Vagina (tissue), 2 donors: ENCODE measurements around the gene KCP. TPM values are rescaled to one million over a fixed set of nuclear protein-coding genes. Genes with fewer than 3 reads are reported as not detected.
A peak's percentile ranks its signal among the peaks of the same experiment; 100 is the strongest.

Experiments used
- DNase-seq, 2 donors: peaks; one replicate each; pipeline ENCODE4 v3.0.0-alpha.2; 2017; ENCODE audit errors: extremely low spot score in 2 of 2
- H3K27ac ChIP-seq: fragments of 200-600 bp; sonication (generic); one replicate; pipeline ENCODE4 v1.5.1; 2019
- H3K27me3 ChIP-seq: fragments of 200-600 bp; sonication (generic); one replicate; pipeline ENCODE4 v1.5.1; 2019
- H3K36me3 ChIP-seq, 2 donors: fragments of 200-600 bp; sonication (generic); one replicate each; pipeline ENCODE4 v1.5.1; 2017 to 2019
- H3K4me1 ChIP-seq: fragments of 200-600 bp; sonication (generic); one replicate; pipeline ENCODE4 v1.5.1; 2019
- H3K4me3 ChIP-seq, 2 donors: fragments of 200-600 bp; sonication (generic); 1 replicate in 1 of 2; 2 replicates in 1 of 2; pipeline ENCODE4 v1.5.1; 2016 to 2019
- H3K9me3 ChIP-seq: fragments of 200-600 bp; sonication (generic); one replicate; pipeline ENCODE4 v1.5.1; 2019
- CTCF ChIP-seq, 3 experiments: fragments of 450-650 bp in 2 of 3; fragments of 200-600 bp in 1 of 3; sonication (generic) in 1 of 3; IDR thresholded peaks; one replicate each; pipeline ENCODE4 v1.5.1; 2017 to 2019; ENCODE audit warnings: antibody characterized with exemption in 3 of 3, mild to moderate bottlenecking in 2 of 3, moderate library complexity in 2 of 3
- POLR2A ChIP-seq, 2 donors: fragments of 450-650 bp; IDR thresholded peaks; one replicate each; pipeline ENCODE4 v1.6.1; 2017; ENCODE audit warnings: antibody characterized with exemption in 2 of 2, mild to moderate bottlenecking in 2 of 2, moderate library complexity in 2 of 2
- POLR2AphosphoS5 ChIP-seq, 2 donors: sonication (generic); formaldehyde crosslinking; IDR thresholded peaks; one replicate each; pipeline ENCODE4 v1.9.0; 2017; ENCODE audit warnings: antibody characterized with exemption in 2 of 2, mild to moderate bottlenecking in 2 of 2, low read depth in 1 of 2; ENCODE audit not compliant: insufficient read depth in 1 of 2
- intact Hi-C: fragments of 100-400 bp; cut with DNase I; formaldehyde crosslinking; loops from one replicate; pipeline ENCODE4 v1.15.1; 2023
- total RNA-seq: library from RNA; depleted of rRNA; stranded (reverse); fragments of >200 nt; gene quantifications from one replicate; pipeline ENCODE4 v1.2.3, GENCODE V29; 2016

Gene KCP
- total RNA-seq, 1 donor from 2014 or later: 1.2 TPM

- no peak overlapping the region for H3K4me3 ChIP-seq
- H3K4me1 ChIP-seq: peaks cover 37% of the 10 kb centered on the region
- H3K36me3 ChIP-seq: no peaks in the 10 kb centered on the region
- no peaks in the 10 kb centered on the region for H3K27me3 ChIP-seq
- peak overlapping the region; percentile 86 for H3K27ac ChIP-seq
- no peak for TF ChIP-seq POLR2A (IDR thresholded peaks at IDR 0.05)
- no peak for TF ChIP-seq POLR2AphosphoS5 (IDR thresholded peaks at IDR 0.05; ENCODE audit: insufficient read depth in 1 of 2, low read depth in 1 of 2)
- TF ChIP-seq CTCF (IDR thresholded peaks at IDR 0.05): no peak
- DNase-seq: no peak
- H3K9me3 ChIP-seq: no peaks in the 10 kb centered on the region
- intact Hi-C loops: no loop called here
Measured at GRCh38 chr7:128827971-128828711, 82.4 kb downstream of the KCP start.

- Histone ChIP-seq H3K36me3 (no peaks in the 10 kb centered on the region), H3K27me3 (no peaks in the 10 kb centered on the region), H3K4me3 (no peak overlapping the region), H3K4me1 (peaks cover 29% of the 10 kb centered on the region), H3K27ac (peak overlapping the region; percentile 86), H3K9me3 (no peaks in the 10 kb centered on the region)
- TF ChIP-seq CTCF (IDR thresholded peaks at IDR 0.05) (no peak), POLR2A (IDR thresholded peaks at IDR 0.05) (no peak), POLR2AphosphoS5 (IDR thresholded peaks at IDR 0.05; ENCODE audit: insufficient read depth in 1 of 2, low read depth in 1 of 2) (peak in 1 of 2 donors; percentile 68)
- no peak for DNase-seq
- intact Hi-C loops: no loop called here
Measured at GRCh38 chr7:128827248-128827958, 83.1 kb downstream of the KCP start.

GRCh38 chr7:128826916-128827247 lies 83.6 kb downstream of the KCP start:
- DNase-seq: no peak
- Histone ChIP-seq H3K9me3 (no peaks in the 10 kb centered on the region), H3K36me3 (no peaks in the 10 kb centered on the region), H3K27me3 (no peaks in the 10 kb centered on the region), H3K4me3 (no peak overlapping the region), H3K27ac (peak overlapping the region; percentile 86), H3K4me1 (peaks cover 24% of the 10 kb centered on the region)
- intact Hi-C loops: no loop called here
- no peak for TF ChIP-seq CTCF (IDR thresholded peaks at IDR 0.05)
- TF ChIP-seq POLR2A (IDR thresholded peaks at IDR 0.05): no peak
- TF ChIP-seq POLR2AphosphoS5 (IDR thresholded peaks at IDR 0.05; ENCODE audit: insufficient read depth in 1 of 2, low read depth in 1 of 2): no peak

Other genes with a start within 250 kb of the KCP start
- 1.5 TPM for gene GARIN1A, start 238.4 kb downstream of the KCP start, total RNA-seq
- gene CALU, start 171.3 kb downstream of the KCP start, total RNA-seq: 65.3 TPM
- gene OPN1SW, start 134.9 kb downstream of the KCP start, total RNA-seq: not detected
- gene CCDC136, start 118.7 kb downstream of the KCP start, total RNA-seq: 17.9 TPM
- 31.9 TPM for gene FLNC, start 80.3 kb downstream of the KCP start, total RNA-seq
- gene ATP6V1F, start 47.9 kb downstream of the KCP start, total RNA-seq: 119 TPM
- 15.0 TPM for gene IRF5, start 27.2 kb upstream of the KCP start, total RNA-seq
- gene TNPO3, start 144.4 kb upstream of the KCP start, total RNA-seq: 33.9 TPM
- gene TSPAN33, start 234.0 kb upstream of the KCP start, total RNA-seq: 2.7 TPM